Measurements from ENCODE around the gene EVI5. TPM values are rescaled to one million over a fixed set of nuclear protein-coding genes. Genes with fewer than 3 reads are reported as not detected.

Gene EVI5
- total RNA-seq, 1 experiment from 2014 or later: 31.6 TPM

- Histone ChIP-seq H3K9me3 (ENCODE audit: low read depth, low read length, poor library complexity, severe bottlenecking) (no peaks in the 10 kb centered on the region), H3K36me3 (ENCODE audit: insufficient read depth, low read length, poor library complexity, severe bottlenecking) (no peaks in the 10 kb centered on the region), H3K4me3 (ENCODE audit: low read depth, low read length, poor library complexity, severe bottlenecking) (no peak overlapping the region), H3K27me3 (replicated peaks; ENCODE audit: insufficient read depth, low read depth, low read length, poor library complexity) (peaks cover 36% of the 10 kb centered on the region), H3K27ac (ENCODE audit: low read depth, low read length, poor library complexity, severe bottlenecking) (no peak overlapping the region), H3K4me1 (ENCODE audit: insufficient read depth, low read length, poor library complexity, severe bottlenecking) (peaks cover 20% of the 10 kb centered on the region)
- ChIA-PET CTCF (no interaction called here), POLR2A (ENCODE audit: low non-redundant PET) (no interaction called here)
- DNase-seq (ENCODE audit: low spot score): no peak
- intact Hi-C loops (cut with micrococcal nuclease; ENCODE audit: unreplicated experiment): loop anchor here (10.0 kb wide), 2 partner anchors 106 to 166 kb away; no protein-coding TSS in a partner anchor
- no peak for TF ChIP-seq CTCF (conservative IDR thresholded peaks at IDR 0.05; ENCODE audit: low read depth, low read length)
- TF ChIP-seq EZH2 (IDR thresholded peaks at IDR 0.05; ENCODE audit: borderline replicate concordance, low read depth, low read length, poor library complexity, severe bottlenecking): no peak
- no TSS peak for BruUV-seq (replicated peaks)
These were observed 304.6 kb downstream of the EVI5 start for GRCh38 chr1:92480200-92480812.

GRCh38 chr1:92479587-92479986 is 305.3 kb downstream of the EVI5 start:
- no peak overlapping the region for H3K4me3 ChIP-seq (ENCODE audit: low read depth, low read length, poor library complexity, severe bottlenecking)
- peaks cover 29% of the 10 kb centered on the region for H3K27me3 ChIP-seq (replicated peaks; ENCODE audit: insufficient read depth, low read depth, low read length, poor library complexity)
- no peaks in the 10 kb centered on the region for H3K36me3 ChIP-seq (ENCODE audit: insufficient read depth, low read length, poor library complexity, severe bottlenecking)
- ChIA-PET CTCF (no interaction called here), POLR2A (ENCODE audit: low non-redundant PET) (no interaction called here)
- DNase-seq (ENCODE audit: low spot score): no peak
- H3K4me1 ChIP-seq (ENCODE audit: insufficient read depth, low read length, poor library complexity, severe bottlenecking): peaks cover 13% of the 10 kb centered on the region
- no TSS peak for BruUV-seq (replicated peaks)
- no peak for TF ChIP-seq EZH2 (IDR thresholded peaks at IDR 0.05; ENCODE audit: borderline replicate concordance, low read depth, low read length, poor library complexity, severe bottlenecking)
- TF ChIP-seq CTCF (conservative IDR thresholded peaks at IDR 0.05; ENCODE audit: low read depth, low read length): no peak
- no peaks in the 10 kb centered on the region for H3K9me3 ChIP-seq (ENCODE audit: low read depth, low read length, poor library complexity, severe bottlenecking)
- H3K27ac ChIP-seq (ENCODE audit: low read depth, low read length, poor library complexity, severe bottlenecking): no peak overlapping the region
- intact Hi-C loops (cut with micrococcal nuclease; ENCODE audit: unreplicated experiment): no loop called here

GRCh38 chr1:92478393-92478792 is 306.5 kb downstream of the EVI5 start:
- intact Hi-C loops (cut with micrococcal nuclease; ENCODE audit: unreplicated experiment): no loop called here
- POLR2A ChIA-PET (ENCODE audit: low non-redundant PET): no interaction called here

More at GRCh38 chr1:92478393-92478792, 306.5 kb downstream of the EVI5 start:
- peaks cover 10% of the 10 kb centered on the region for H3K4me1 ChIP-seq (ENCODE audit: insufficient read depth, low read length, poor library complexity, severe bottlenecking)
- BruUV-seq (replicated peaks): no TSS peak
- no peak overlapping the region for H3K4me3 ChIP-seq (ENCODE audit: low read depth, low read length, poor library complexity, severe bottlenecking)
- no peak for DNase-seq (ENCODE audit: low spot score)
- no peak overlapping the region for H3K27ac ChIP-seq (ENCODE audit: low read depth, low read length, poor library complexity, severe bottlenecking)
- H3K9me3 ChIP-seq (ENCODE audit: low read depth, low read length, poor library complexity, severe bottlenecking): no peaks in the 10 kb centered on the region
- CTCF ChIA-PET: no interaction called here
- H3K36me3 ChIP-seq (ENCODE audit: insufficient read depth, low read length, poor library complexity, severe bottlenecking): no peaks in the 10 kb centered on the region
- H3K27me3 ChIP-seq (replicated peaks; ENCODE audit: insufficient read depth, low read depth, low read length, poor library complexity): peaks cover 18% of the 10 kb centered on the region
- TF ChIP-seq CTCF (conservative IDR thresholded peaks at IDR 0.05; ENCODE audit: low read depth, low read length) (no peak), EZH2 (IDR thresholded peaks at IDR 0.05; ENCODE audit: borderline replicate concordance, low read depth, low read length, poor library complexity, severe bottlenecking) (no peak)
